ENCODE measurements around the gene KCTD3.

The KCTD3 gene

DNA sequence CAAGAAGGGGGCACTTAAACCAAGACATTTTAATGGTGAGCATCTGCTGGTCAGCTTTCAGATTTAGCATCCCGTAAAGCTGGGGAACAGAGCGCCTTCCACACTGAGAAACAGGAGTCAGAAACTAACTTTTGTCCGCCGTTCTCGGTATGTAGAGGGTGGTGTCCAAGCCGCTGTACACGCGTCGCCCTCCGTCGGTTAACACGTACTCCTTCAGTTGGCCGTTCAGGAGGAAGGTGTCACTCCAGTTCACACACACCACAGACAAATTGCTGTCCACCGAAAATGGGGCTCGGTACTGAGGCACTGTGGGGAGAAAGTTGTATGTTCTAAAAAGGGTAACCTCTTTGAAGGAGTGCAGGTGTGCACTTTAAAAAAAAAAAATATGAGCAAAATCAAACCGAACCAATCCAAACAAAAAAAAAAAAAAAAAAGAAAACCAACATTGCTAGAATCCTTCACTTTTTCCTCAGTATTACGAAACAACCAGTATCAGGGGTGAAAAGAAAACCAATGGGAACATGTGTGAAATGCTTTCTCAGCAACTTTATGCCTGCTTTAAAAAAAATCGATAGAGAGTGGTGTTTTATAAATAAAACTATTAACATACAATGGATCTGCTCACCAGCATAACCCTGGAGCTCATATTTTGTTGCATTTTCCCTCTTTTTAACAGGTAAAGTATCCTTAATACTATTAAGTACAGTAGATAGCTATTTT, 73.5 kb downstream of the KCTD3 start:
- Histone ChIP-seq H3K9ac (ENCODE audit: low read depth, low read length) (no peak overlapping the region), H3K9me3 (ENCODE audit: control insufficient read depth, insufficient read depth, low read length) (no peaks in the 10 kb centered on the region), H3K36me3 (ENCODE audit: insufficient read depth, low read length) (no peaks in the 10 kb centered on the region), H3K4me1 (ENCODE audit: insufficient read depth, low read length) (peaks cover 5% of the 10 kb centered on the region; the same call in 1 of the 2 replicates)

DNA sequence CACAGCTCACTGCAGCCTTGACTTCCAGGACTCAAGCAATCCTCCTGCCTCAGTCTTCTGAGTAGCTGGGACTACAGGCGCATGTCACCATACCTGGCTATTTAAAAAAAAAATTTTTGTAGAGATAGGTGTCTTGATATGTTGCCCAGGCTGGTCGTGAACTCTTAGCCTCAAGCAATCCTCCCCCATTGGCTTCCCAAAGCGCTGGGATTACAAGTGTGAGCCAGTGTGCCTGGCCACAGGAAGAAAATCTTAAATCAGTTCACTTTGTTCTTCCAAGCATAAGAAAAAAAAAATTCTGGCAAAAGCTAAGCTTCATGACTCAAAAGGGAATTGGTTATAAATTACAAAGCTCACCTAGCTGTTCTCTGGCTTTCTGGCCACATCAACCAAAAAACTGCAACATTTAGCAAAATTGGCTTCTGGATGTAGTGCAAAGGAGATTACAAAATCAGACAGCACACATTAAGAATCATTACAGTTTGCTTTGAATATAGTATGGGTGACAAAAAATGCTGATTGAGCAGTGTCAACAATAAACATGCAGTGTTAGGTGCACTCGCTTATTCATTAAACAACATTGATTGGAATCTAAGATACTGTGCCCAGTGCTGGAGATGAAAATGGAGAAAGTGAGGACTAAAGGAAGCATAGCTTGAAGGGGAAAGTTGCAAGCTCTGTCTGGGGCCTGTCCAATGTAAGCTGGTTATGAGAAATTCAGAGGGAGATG, 76.7 kb downstream of the KCTD3 start:
- no peak overlapping the region for H3K9ac ChIP-seq (ENCODE audit: low read depth, low read length)
- no peaks in the 10 kb centered on the region for H3K9me3 ChIP-seq (ENCODE audit: control insufficient read depth, insufficient read depth, low read length)
- H3K4me1 ChIP-seq (ENCODE audit: insufficient read depth, low read length) = peaks cover 5% of the 10 kb centered on the region; the same call in 1 of the 2 replicates
- H3K36me3 ChIP-seq (ENCODE audit: insufficient read depth, low read length) = no peaks in the 10 kb centered on the region

DNA sequence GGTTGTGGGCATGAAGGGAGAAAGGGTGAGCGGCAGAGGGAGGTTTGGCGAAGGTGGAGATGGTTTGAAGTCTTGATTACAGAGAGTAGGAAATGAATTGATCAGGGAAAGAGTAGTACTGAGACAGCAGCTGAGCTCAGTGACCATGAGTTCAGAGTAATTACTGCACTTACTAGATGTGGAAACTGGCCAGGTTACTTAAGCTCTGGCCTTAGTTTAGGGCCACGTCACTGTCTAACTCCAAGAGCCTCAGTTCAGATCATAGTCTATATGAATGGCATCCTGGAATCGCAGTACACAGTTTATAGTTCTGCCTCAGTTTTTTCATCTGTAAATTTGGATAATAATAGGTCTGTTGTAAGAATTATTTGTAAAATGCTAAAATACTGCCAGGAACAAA, 78.1 kb downstream of the KCTD3 start:
- Histone ChIP-seq H3K9me3 (ENCODE audit: control insufficient read depth, insufficient read depth, low read length) (no peaks in the 10 kb centered on the region), H3K9ac (ENCODE audit: low read depth, low read length) (no peak overlapping the region), H3K4me1 (ENCODE audit: insufficient read depth, low read length) (peaks cover 5% of the 10 kb centered on the region; the same call in 1 of the 2 replicates), H3K36me3 (ENCODE audit: insufficient read depth, low read length) (no peaks in the 10 kb centered on the region)

DNA sequence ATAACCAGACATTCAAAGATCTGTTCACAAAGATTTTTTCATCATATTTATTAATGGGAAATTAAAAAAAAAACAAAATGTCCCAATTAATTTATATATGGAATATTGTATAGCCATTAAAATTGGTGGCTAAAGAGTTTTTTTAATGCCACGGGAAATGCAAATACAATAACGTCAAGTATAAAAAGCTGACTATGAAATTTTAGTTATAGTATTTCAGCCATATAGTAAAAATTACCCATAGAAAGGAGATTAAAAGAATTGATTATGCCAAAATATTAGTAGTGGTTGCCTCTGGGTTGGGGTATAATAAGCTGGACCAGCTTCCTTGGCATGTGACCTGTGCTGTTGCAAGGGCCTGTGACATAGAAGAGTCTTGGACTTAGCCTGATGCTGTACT, 78.8 kb downstream of the KCTD3 start:
- no peaks in the 10 kb centered on the region for H3K36me3 ChIP-seq (ENCODE audit: insufficient read depth, low read length)
- H3K9ac ChIP-seq (ENCODE audit: low read depth, low read length) = no peak overlapping the region

DNA sequence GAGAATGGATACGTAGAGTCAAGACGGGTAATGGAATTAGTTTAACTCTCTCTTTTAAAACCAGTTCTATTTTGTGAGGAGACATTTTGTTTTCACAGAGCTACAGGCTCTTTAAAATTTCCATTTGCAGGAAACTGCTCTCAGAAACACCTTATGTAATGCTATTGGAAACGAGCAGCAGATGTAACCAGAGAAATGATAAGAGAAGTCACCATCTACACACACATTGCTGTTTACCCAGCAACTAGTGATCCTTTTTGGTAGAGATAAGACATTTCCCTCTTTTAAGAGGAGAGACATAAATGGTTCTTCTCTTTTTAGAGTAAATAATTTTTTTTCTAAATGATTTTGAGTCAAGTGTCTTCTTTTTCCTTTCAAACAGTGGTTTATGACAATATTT, 80.6 kb downstream of the KCTD3 start:
- peaks cover 15% of the 10 kb centered on the region; the same call in 1 of the 2 replicates for H3K4me1 ChIP-seq (ENCODE audit: insufficient read depth, low read length)
- H3K9ac ChIP-seq (ENCODE audit: low read depth, low read length) = no peak overlapping the region
- H3K36me3 ChIP-seq (ENCODE audit: insufficient read depth, low read length) = no peaks in the 10 kb centered on the region
- no peaks in the 10 kb centered on the region for H3K9me3 ChIP-seq (ENCODE audit: control insufficient read depth, insufficient read depth, low read length)

More for the DNA sequence above, 78.8 kb downstream of the KCTD3 start:
- peaks cover 7% of the 10 kb centered on the region; the same call in 1 of the 2 replicates for H3K4me1 ChIP-seq (ENCODE audit: insufficient read depth, low read length)
- no peaks in the 10 kb centered on the region for H3K9me3 ChIP-seq (ENCODE audit: control insufficient read depth, insufficient read depth, low read length)

DNA sequence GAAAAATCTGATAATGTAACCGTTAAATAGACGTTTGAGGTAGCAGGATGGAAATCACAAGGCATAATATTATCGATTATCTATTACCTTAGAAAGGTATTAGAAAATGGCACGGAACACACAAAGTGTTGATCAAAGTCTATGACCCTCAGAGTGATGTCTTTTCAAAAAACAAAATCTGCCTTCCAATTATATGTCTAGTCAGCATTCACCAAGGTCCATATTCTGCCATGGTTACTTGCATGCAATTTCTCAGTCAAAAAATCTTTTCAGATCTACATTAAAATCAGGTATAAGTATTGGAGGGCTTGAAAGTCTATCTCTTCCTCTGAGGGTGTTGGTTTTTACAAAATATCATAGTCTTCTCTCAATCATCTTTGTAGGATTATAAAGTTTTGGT, 81.9 kb downstream of the KCTD3 start:
- no peak overlapping the region for H3K9ac ChIP-seq (ENCODE audit: low read depth, low read length)
- peaks cover 21% of the 10 kb centered on the region; the same call in 1 of the 2 replicates for H3K4me1 ChIP-seq (ENCODE audit: insufficient read depth, low read length)
- H3K36me3 ChIP-seq (ENCODE audit: insufficient read depth, low read length) = no peaks in the 10 kb centered on the region
- H3K9me3 ChIP-seq (ENCODE audit: control insufficient read depth, insufficient read depth, low read length) = no peaks in the 10 kb centered on the region

DNA sequence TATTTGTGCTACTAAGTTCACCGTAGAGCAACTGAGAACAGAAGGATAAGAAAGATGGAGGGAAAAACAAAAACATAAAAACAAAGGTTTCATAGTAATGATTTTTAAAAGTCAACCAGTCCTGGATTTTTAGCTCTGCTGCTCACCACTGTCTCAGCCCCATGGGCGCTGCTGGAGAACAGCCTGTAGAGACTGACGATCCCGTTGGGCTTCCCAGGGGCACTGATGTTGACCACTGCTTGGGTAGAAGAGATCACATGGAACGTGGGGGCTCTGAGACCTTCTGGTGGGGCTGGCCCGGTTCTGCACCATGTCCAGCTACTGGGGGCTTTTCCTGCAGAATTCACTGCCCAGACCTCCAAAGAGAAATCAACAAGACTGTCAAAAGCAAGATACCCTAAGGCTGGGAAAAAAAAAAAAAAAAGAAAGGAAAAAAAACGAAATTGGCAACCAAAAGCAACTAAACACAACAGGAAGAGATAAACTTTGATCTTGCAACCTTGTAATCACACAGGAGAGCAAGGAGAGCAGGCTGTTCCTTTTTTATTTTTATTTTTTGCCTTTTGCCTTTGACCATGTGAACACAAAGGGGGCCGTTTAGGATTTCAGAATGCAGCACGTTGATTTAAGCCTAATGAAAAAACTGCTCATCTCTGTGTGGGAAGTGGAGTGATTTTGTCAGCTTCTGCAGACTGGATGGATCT, 83.5 kb downstream of the KCTD3 start:
- H3K9ac ChIP-seq (ENCODE audit: low read depth, low read length) = no peak overlapping the region
- no peaks in the 10 kb centered on the region for H3K9me3 ChIP-seq (ENCODE audit: control insufficient read depth, insufficient read depth, low read length)
- H3K36me3 ChIP-seq (ENCODE audit: insufficient read depth, low read length) = no peaks in the 10 kb centered on the region
- H3K4me1 ChIP-seq (ENCODE audit: insufficient read depth, low read length) = peaks cover 21% of the 10 kb centered on the region; the same call in 1 of the 2 replicates

DNA sequence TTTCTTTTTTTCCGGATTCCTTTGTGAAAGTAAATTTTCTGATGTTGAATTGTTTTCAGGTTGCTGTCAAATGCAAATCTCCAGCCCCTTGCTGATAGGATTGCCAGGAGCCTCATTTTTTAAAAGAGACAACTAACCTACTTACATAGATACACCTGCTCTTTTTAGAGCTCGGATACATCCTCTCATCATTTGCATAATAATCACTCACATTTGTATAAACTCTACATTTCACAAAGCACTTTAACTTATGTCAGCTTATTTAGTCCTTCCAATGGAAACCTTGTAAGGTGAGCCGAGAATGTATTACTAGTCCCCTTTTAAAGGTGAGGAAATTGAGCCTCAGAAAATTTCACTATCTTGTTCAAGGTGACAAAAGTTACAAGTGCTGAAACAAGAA, 84.8 kb downstream of the KCTD3 start:
- H3K9me3 ChIP-seq (ENCODE audit: control insufficient read depth, insufficient read depth, low read length) = no peaks in the 10 kb centered on the region
- peaks cover 21% of the 10 kb centered on the region; the same call in 1 of the 2 replicates for H3K4me1 ChIP-seq (ENCODE audit: insufficient read depth, low read length)
- H3K9ac ChIP-seq (ENCODE audit: low read depth, low read length) = no peak overlapping the region
- no peaks in the 10 kb centered on the region for H3K36me3 ChIP-seq (ENCODE audit: insufficient read depth, low read length)

DNA sequence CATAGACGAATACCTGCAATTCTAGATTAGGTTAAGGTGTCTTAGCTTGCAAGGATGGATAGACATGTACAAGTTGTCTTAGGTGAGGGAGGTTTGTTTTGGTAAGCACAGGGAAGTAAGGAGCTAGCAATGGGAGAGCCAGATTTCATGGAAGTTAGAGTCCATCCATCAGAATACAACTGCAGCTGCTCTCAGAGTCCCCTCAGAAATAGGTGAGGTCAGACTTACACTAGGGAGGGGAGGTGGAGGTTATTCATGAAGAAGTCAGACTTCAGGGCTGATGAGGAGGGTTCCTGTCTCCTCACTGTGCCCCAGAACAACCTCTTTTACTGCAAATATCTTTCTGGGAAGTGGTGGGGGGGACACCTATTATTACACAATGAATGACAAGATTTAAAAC, 85.3 kb downstream of the KCTD3 start:
- peaks cover 21% of the 10 kb centered on the region; the same call in 1 of the 2 replicates for H3K4me1 ChIP-seq (ENCODE audit: insufficient read depth, low read length)
- H3K9me3 ChIP-seq (ENCODE audit: control insufficient read depth, insufficient read depth, low read length) = no peaks in the 10 kb centered on the region
- H3K9ac ChIP-seq (ENCODE audit: low read depth, low read length) = no peak overlapping the region
- no peaks in the 10 kb centered on the region for H3K36me3 ChIP-seq (ENCODE audit: insufficient read depth, low read length)

DNA sequence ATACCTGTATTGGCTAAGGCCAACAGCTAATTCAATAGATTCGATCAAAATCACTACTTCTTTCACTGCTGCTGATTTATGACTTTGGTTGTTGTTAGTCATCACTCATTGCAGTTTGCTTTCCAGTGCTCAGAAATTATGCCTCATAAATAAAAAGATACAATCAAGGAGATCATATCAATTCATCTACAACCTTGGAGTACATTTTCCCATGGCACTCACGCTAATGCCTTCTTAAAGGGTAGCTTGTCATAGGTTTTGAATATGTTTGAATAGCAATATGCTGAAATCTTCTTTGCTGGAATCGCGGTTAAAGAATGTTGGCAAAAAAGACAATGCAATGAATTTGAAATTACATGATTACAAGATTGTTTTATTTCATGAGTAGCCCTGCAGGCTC, 89.9 kb downstream of the KCTD3 start:
- no peak overlapping the region for H3K9ac ChIP-seq (ENCODE audit: low read depth, low read length)
- H3K9me3 ChIP-seq (ENCODE audit: control insufficient read depth, insufficient read depth, low read length) = no peaks in the 10 kb centered on the region
- no peaks in the 10 kb centered on the region for H3K36me3 ChIP-seq (ENCODE audit: insufficient read depth, low read length)
- peaks cover 12% of the 10 kb centered on the region; the same call in 1 of the 2 replicates for H3K4me1 ChIP-seq (ENCODE audit: insufficient read depth, low read length)

DNA sequence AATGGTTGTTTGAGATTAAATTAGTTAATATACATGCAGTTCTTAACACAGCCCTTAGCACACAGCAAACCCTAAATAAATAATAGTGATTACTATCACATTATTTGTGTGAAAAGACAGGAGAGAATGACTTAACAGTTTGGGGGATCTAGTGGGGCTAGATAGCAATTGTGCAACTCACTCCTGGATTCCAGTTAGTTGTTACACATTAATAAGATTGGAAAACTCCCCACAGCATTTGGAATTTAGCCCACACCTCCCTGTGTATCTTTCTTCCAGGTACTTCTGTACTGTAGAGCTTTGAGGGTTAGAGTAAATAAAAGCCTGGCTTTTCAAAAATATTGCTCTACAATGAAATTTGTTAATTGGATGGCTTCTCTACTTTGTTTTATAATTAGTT, 93.2 kb downstream of the KCTD3 start:
- no peaks in the 10 kb centered on the region for H3K4me1 ChIP-seq (ENCODE audit: insufficient read depth, low read length)
- H3K9ac ChIP-seq (ENCODE audit: low read depth, low read length) = no peak overlapping the region
- no peaks in the 10 kb centered on the region for H3K36me3 ChIP-seq (ENCODE audit: insufficient read depth, low read length)

DNA sequence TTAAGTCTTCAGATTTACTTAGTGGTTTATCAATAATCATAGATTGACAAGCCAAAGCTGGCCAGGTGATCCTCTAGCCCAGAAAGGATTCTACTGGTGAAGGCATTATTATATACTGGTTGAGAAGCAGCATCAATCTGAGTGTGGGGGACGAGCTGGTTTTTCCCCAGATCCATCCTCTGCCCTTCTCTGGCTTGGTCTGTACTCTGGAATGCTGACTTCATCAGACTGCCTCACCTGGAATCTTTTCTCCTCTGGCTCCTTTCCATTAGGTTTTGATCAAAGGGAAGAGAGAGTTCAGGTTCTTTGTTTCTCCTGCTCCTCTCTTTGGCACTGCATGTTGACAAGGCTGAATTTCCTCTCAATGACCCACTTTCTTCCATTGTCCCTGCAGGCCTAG, 93.9 kb downstream of the KCTD3 start:
- Histone ChIP-seq H3K36me3 (ENCODE audit: insufficient read depth, low read length) (no peaks in the 10 kb centered on the region), H3K4me1 (ENCODE audit: insufficient read depth, low read length) (no peaks in the 10 kb centered on the region), H3K9me3 (ENCODE audit: control insufficient read depth, insufficient read depth, low read length) (no peaks in the 10 kb centered on the region), H3K9ac (ENCODE audit: low read depth, low read length) (no peak overlapping the region)

More for the DNA sequence above, 93.2 kb downstream of the KCTD3 start:
- no peaks in the 10 kb centered on the region for H3K9me3 ChIP-seq (ENCODE audit: control insufficient read depth, insufficient read depth, low read length)

DNA sequence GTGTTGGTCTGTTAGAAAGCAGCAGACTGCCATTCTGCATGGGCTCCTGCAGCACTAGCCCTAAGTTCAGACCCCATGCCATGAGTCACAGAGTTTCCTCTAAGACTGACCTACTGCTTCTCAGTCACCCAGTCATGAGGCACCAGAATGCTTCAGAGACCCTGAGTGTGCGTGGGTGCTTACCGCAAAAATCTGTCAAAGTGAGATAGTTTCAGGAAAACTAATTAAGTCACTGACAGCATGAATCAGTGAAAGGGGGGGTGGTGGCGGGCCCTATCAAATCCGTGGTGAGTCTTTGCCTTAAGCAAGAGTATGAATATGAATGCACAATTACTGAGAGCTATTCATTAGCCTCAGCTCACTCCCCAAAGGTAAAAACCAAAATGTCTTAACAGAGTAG, 98.1 kb downstream of the KCTD3 start:
- H3K9me3 ChIP-seq (ENCODE audit: control insufficient read depth, insufficient read depth, low read length) = no peaks in the 10 kb centered on the region
- peaks cover 13% of the 10 kb centered on the region for H3K4me1 ChIP-seq (ENCODE audit: insufficient read depth, low read length)
- H3K36me3 ChIP-seq (ENCODE audit: insufficient read depth, low read length) = no peaks in the 10 kb centered on the region
- no peak overlapping the region for H3K9ac ChIP-seq (ENCODE audit: low read depth, low read length)

DNA sequence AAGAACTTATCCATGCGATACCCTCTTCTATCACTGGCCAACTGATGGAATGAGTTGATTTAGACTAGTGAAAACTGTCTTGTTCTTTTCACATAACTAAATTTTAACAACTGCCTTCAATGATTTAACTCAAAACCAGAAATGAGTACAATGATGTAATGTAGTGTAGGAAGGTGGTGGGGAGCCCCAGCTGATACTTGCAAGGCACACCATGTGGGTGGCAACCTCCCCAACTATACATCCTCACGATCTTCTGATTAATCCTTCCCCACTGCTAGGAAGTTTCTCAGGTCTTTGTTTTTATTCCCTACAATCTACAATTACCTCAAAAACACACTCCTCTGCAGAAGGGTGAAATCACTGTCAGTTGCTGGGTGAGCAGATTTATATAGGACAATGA, 100.7 kb downstream of the KCTD3 start:
- peaks cover 23% of the 10 kb centered on the region for H3K4me1 ChIP-seq (ENCODE audit: insufficient read depth, low read length)
- H3K9ac ChIP-seq (ENCODE audit: low read depth, low read length) = no peak overlapping the region
- H3K9me3 ChIP-seq (ENCODE audit: control insufficient read depth, insufficient read depth, low read length) = no peaks in the 10 kb centered on the region
- no peaks in the 10 kb centered on the region for H3K36me3 ChIP-seq (ENCODE audit: insufficient read depth, low read length)
